Heart right ventricle (tissue), 16 donors: ENCODE data around the gene MTA3. TPM values are rescaled to one million over a fixed set of nuclear protein-coding genes. Genes with fewer than 3 reads are reported as not detected.
"Not testable (repeated sequence)": the region's sequence is repeated elsewhere in the genome, so short reads cannot be mapped to it uniquely, and the experiment has no call there.

ENCODE experiments used
- ATAC-seq, 8 donors: fragments of 200-7000 bp; cut with Tn5 transposase; one replicate each; pipeline ENCODE4 v1.9.1; 2020; ENCODE audit warnings: mild to moderate bottlenecking in 8 of 8, moderate library complexity in 8 of 8, moderate number of reproducible peaks in 1 of 8
- DNase-seq, 2 donors: peaks; one replicate each; pipeline ENCODE4 v3.0.0-alpha.2; 2020
- H3K27ac ChIP-seq, 10 donors: fragments of 200-600 bp; sonication (generic) in 2 of 10; one replicate each; pipeline versions ENCODE4 v1.5.0 to v1.8.0; 2020 to 2022; ENCODE audit warnings: mild to moderate bottlenecking in 3 of 10
- H3K27me3 ChIP-seq, 7 donors: fragments of 200-600 bp; one replicate each; pipeline ENCODE4 v1.8.0; 2021 to 2022; ENCODE audit warnings: mild to moderate bottlenecking in 2 of 7
- H3K36me3 ChIP-seq, 9 donors: fragments of 200-600 bp; sonication (generic) in 1 of 9; one replicate each; pipeline versions ENCODE4 v1.5.0 to v1.8.0; 2020 to 2022; ENCODE audit warnings: mild to moderate bottlenecking in 2 of 9
- H3K4me1 ChIP-seq, 9 donors: fragments of 200-600 bp; sonication (generic) in 1 of 9; one replicate each; pipeline versions ENCODE4 v1.5.0 to v1.8.0; 2020 to 2022; ENCODE audit warnings: mild to moderate bottlenecking in 4 of 9
- H3K4me3 ChIP-seq, 10 donors: fragments of 200-600 bp; sonication (generic) in 2 of 10; one replicate each; pipeline versions ENCODE4 v1.5.0 to v1.8.0; 2020 to 2022; ENCODE audit warnings: mild to moderate bottlenecking in 7 of 10, moderate library complexity in 2 of 10
- H3K9me3 ChIP-seq, 11 donors: fragments of 200-600 bp in 10 of 11; sonication (generic) in 2 of 11; one replicate each; pipeline versions ENCODE4 v1.5.0 to v1.8.0; 2013 to 2022; ENCODE audit warnings: mild to moderate bottlenecking in 2 of 11, control low read depth in 1 of 11, moderate library complexity in 1 of 11
- WGBS, 2 donors: extraction: QIAGEN DNeasy Blood & Tissue Kit; methylation state at CpG; one replicate each; pipeline ENCODE4 v1.1.7; 2013; ENCODE audit warnings: inconsistent platforms in 1 of 2; 5-methylcytosine and 5-hydroxymethylcytosine counted together
- intact Hi-C, 10 donors: fragments of 100-400 bp; cut with DNase I; formaldehyde crosslinking; loops; one replicate each; pipeline versions ENCODE4 v1.11.1 to v1.14.2; 2022
- polyA plus RNA-seq, 2 donors: library from polyadenylated mRNA; stranded (reverse); fragments of 200-250 nt; gene quantifications; one replicate each; pipeline ENCODE4 v1.2.3, GENCODE V29; 2013
- total RNA-seq, 10 donors: library from RNA; stranded (reverse); fragmentation: NEBNext Ultra II Directional in 3 of 10; extraction: Animal tissue kit (Norgen Biotek cat#: 25700) in 3 of 10; gene quantifications; one replicate each; pipeline versions ENCODE4 v1.2.1 to v1.2.4, GENCODE V29; 2021 to 2023
- TF ChIP-seq, protein P1 (sequence below), 9 donors: fragments of 200-600 bp; sonication (generic) in 2 of 9; IDR thresholded peaks; one replicate each; pipeline versions ENCODE4 v1.5.0 to v1.8.0; 2021 to 2022; ENCODE audit warnings: antibody characterized with exemption in 9 of 9, mild to moderate bottlenecking in 5 of 9, moderate library complexity in 1 of 9
- donor health status: Arrhythmogenic right ventricular cardiomyopathy.
- donor health status: ischemic (EF 13 %, LVEDD 7.1; RV severe dilation, severe dysfunction).
- donor health status: healthy with polysubstance abuse.
- donor health status: DM: no; HTN: yes; CAD: no.
- donor health status: DM: no; HTN: no; CAD: no.
- donor health status: ischemic (EF 25% LVEDD 6.9; RV normal size, moderate dysfunction).
- donor health status: ischemic (EF 25% LVEDD 5.7; RV mildly dilated, moderate dysfunction).
- donor health status: healthy.
- donor health status: DM: yes; HTN: yes; CAD: no.
- donor health status: Ischemic cardiomyopathy.
- donor health status: ischemic (EF 35%, LVEDD 5.7; RV mildly dilated, moderate dysfunction).
- donor health status: nonischemic (EF 11% LVEDD 7.7; RV severe dilation, severe dysfunction).
- donor health status: DM: yes; HTN: yes; CAD: no.
- donor health status: PGD.
- donor health status: ischemic (EF 29% LVEDD 5.4; RV normal size, mild dysfunction).
- donor health status: nonischemic (EF 23%, LVEDD 6.1; RV moderate dilation, normal function).

Gene MTA3
- total and polyA plus RNA-seq, 12 donors = 11.2 to 29.4 (median 21.9) TPM

DNA sequence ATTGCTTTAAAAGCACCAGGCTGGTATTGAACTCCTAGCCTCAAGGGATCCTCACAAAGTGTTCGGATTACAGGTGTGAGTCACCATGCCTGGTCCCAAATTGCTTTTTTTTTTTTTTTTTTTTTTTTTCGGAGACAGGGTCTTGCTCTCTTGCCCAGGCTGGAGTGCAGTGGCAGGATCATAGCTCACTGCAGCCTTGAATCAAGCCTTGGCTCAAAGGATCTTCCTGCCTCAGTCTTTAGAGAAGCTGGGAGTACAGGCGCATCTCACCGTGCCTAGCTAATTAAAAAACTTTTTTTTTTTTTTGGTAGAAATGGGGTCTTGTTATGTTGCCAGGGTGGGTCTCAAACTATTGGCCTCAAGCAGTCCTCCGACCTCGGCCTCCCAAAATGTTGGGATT lies 12.8 kb downstream of the MTA3 start:
- TF ChIP-seq, protein P1, sequence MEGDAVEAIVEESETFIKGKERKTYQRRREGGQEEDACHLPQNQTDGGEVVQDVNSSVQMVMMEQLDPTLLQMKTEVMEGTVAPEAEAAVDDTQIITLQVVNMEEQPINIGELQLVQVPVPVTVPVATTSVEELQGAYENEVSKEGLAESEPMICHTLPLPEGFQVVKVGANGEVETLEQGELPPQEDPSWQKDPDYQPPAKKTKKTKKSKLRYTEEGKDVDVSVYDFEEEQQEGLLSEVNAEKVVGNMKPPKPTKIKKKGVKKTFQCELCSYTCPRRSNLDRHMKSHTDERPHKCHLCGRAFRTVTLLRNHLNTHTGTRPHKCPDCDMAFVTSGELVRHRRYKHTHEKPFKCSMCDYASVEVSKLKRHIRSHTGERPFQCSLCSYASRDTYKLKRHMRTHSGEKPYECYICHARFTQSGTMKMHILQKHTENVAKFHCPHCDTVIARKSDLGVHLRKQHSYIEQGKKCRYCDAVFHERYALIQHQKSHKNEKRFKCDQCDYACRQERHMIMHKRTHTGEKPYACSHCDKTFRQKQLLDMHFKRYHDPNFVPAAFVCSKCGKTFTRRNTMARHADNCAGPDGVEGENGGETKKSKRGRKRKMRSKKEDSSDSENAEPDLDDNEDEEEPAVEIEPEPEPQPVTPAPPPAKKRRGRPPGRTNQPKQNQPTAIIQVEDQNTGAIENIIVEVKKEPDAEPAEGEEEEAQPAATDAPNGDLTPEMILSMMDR (IDR thresholded peaks at IDR 0.05) = no peak
- Histone ChIP-seq H3K27me3 (no peaks in the 10 kb centered on the region), H3K4me3 (no peak overlapping the region), H3K4me1 (no peaks in the 10 kb centered on the region), H3K9me3 (no peaks in the 10 kb centered on the region), H3K27ac (no peak overlapping the region), H3K36me3 (peaks cover 0 to 74% (median 15%) of the 10 kb centered on the region in 9 donors)
- intact Hi-C loops = no loop called here
- no peak for DNase-seq
- ATAC-seq = no peak
- 97 to 98% methylated on average over 6 of the region's 6 CpGs for WGBS, 2 donors

DNA sequence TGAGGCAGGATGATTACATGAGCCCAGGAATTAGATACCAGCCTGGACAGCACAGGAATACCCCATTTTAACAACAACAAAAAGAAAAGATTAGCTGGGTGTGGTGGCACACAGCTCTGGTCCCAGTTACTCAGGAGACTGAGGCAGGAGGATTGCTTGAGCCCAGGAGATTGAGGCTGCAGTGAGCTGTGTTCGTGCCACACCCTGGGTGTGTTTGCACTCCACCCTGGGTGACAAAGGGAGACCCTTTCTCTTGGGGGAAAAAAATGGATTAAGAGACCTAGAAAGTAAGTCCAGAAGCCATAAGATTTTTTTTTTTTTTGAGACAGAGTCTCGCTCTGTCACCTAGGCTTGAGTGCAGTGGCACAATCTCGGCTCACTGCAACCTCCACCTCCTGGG lies 16.2 kb downstream of the MTA3 start:
- ATAC-seq, H3K27ac ChIP-seq, DNase-seq, H3K4me3 ChIP-seq, H3K27me3 ChIP-seq, intact Hi-C loops, H3K4me1 ChIP-seq, H3K9me3 ChIP-seq: not testable (repeated sequence)
- H3K36me3 ChIP-seq = peaks cover 0 to 64% (median 21%) of the 10 kb centered on the region in 9 donors
- WGBS, 2 donors = 100% methylated on average over 3 of the region's 3 CpGs

DNA sequence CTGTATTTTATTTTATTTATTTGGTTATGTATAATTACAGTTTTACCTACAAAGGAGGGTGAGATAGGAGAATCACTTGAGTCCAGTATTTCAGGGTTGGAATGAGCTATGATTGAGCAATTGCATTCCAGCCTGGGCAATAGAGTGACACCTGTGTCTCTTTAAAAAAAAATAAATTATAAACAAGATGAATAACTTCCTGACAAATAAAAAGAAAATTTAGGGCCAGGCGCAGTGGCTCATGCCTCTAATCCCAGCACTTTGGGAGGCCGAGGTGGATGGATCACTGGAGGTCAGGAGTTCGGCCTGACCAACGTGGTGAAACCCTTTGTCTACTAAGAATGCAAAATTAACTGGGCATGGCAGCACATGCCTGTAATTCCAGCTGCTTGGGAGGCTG lies 17.3 kb downstream of the MTA3 start:
- TF ChIP-seq, protein P1 (IDR thresholded peaks at IDR 0.05) = no peak
- 94% methylated on average over 4 of the region's 4 CpGs for WGBS, 2 donors

DNA sequence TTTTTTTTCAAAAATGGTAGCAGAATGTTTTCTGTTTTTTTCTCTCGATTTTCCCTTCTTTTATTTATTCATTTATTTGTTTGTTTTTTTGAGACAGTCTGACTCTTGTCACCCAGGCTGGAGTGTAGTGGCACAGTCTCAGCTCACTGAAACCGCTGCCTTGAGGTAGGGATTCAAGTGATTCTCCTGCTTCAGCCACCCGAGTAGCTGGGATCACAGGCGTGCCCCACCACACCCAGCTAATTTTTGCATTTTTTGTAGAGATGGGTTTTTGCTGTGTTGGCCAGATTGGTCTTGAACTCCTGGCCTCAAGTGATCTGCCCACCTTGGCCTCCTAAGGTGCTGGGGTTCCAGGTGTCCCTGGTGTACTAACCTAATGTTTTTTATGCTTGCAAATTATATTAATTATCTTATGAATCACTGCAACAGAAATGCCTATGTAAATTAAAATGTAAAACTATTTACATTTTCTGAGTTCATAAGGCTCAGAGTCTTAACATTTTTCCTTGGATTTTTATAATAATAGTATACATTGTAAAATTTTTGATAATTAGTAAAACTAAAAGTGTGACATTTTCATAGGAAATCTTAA lies 19.2 kb downstream of the MTA3 start:
- TF ChIP-seq, protein P1 (IDR thresholded peaks at IDR 0.05) = no peak
- Histone ChIP-seq H3K36me3 (peaks cover 0 to 34% (median 12%) of the 10 kb centered on the region in 9 donors), H3K9me3 (no peaks in the 10 kb centered on the region), H3K27me3 (no peaks in the 10 kb centered on the region), H3K4me3 (no peak overlapping the region), H3K4me1 (no peaks in the 10 kb centered on the region), H3K27ac (no peak overlapping the region)
- WGBS, 2 donors = 95 to 97% methylated on average over 4 of the region's 4 CpGs
- DNase-seq = no peak
- no peak for ATAC-seq
- intact Hi-C loops = no loop called here

More for the DNA sequence above, 17.3 kb downstream of the MTA3 start:
- Histone ChIP-seq H3K4me3 (no peak overlapping the region), H3K9me3 (no peaks in the 10 kb centered on the region), H3K4me1 (no peaks in the 10 kb centered on the region), H3K36me3 (peaks cover 0 to 52% (median 16%) of the 10 kb centered on the region in 9 donors), H3K27ac (no peak overlapping the region), H3K27me3 (no peaks in the 10 kb centered on the region)
- intact Hi-C loops = no loop called here
- DNase-seq (no peak), ATAC-seq (no peak)

DNA sequence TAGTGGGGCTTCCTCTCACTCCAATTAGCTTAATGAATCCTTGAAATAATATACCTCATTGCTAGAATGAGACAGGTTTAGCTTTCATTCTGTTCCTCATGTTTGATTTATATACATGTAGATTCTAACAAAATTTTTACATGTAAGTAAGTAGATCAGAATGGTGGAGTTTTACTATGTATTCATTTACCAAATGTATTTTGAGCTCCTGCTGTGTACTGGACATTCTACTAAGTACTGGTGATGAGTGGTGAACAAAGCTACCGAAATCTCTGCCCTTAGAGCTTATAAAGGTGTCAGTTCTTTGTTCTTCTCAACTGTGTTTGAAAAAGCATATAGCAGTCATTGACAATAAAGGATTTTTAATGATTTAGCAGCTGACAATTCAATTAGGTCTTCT lies 19.7 kb downstream of the MTA3 start:
- H3K27me3 ChIP-seq = no peaks in the 10 kb centered on the region
- peaks cover 0 to 29% (median 12%) of the 10 kb centered on the region in 9 donors for H3K36me3 ChIP-seq
- TF ChIP-seq, protein P1 (IDR thresholded peaks at IDR 0.05) = no peak
- H3K4me1 ChIP-seq = no peaks in the 10 kb centered on the region
- no peaks in the 10 kb centered on the region for H3K9me3 ChIP-seq
- DNase-seq (no peak), ATAC-seq (no peak)
- intact Hi-C loops = no loop called here
- H3K27ac ChIP-seq = no peak overlapping the region
- 98 to 100% methylated on average over 1 of the region's 1 CpG for WGBS, 2 donors
- no peak overlapping the region for H3K4me3 ChIP-seq
